K562 (cell line): Measurements from ENCODE around the gene GPHA2. TPM values are rescaled to one million over a fixed set of nuclear protein-coding genes. Genes with fewer than 3 reads are reported as not detected.

Experiments
- ATAC-seq: fragments of 200-7000 bp; cut with Tn5 transposase; 3 replicates; pipeline ENCODE4 v1.9.1; 2020; ENCODE audit warnings: moderate library complexity
- BruUV-seq: library from RNA; stranded (reverse); fragments of 400-500 nt; replicated peaks from 2 replicates; lab custom pipeline; 2021; lab: Mats Ljungman, UMichigan
- CTCF ChIA-PET: fragments of 300-600 bp; formaldehyde crosslinking; extraction: SDS; loops from one replicate; lab custom pipeline; 2021; ENCODE audit warnings: low intra/inter-chr PET ratio; lab: Yijun Ruan, JAX
- POLR2A ChIA-PET: fragments of 300-600, 350-650 bp; sonication (Branson Sonifier 250); formaldehyde crosslinking; extraction: SDS; loops from one replicate; lab custom pipeline; 2021; ENCODE audit warnings: antibody characterized with exemption, inconsistent platforms; lab: Yijun Ruan, JAX
- DNase-seq, 4 experiments: peaks; one replicate each; pipeline versions ENCODE4 v3.0.0 to v3.0.0-alpha.2; 2011 to 2018; ENCODE audit warnings: low spot score in 3 of 4, mixed read lengths in 3 of 4; ENCODE audit errors: extremely low read depth in 1 of 4
- FAIRE-seq: peaks from 2 replicates; lab custom pipeline; 2011; peaks lifted over from hg19 to GRCh38; lab: Jason Lieb, UNC
- H2AFZ ChIP-seq: 2 replicates; pipeline ENCODE4 v1.6.0; 2011; ENCODE audit warnings: low read depth, low read length, control low read depth, inconsistent platforms
- H3K27ac ChIP-seq: fragments of 200-600 bp; 3 replicates; pipeline ENCODE4 v1.8.0; 2011; ENCODE audit warnings: low read depth, mild to moderate bottlenecking, control low read depth, inconsistent platforms, low read length, moderate library complexity, mixed read lengths; ENCODE audit errors: extremely low read depth
- H3K27me3 ChIP-seq, 2 experiments: fragments of 300-600 bp in 1 of 2; 2 replicates in 1 of 2; 3 replicates in 1 of 2; pipeline versions ENCODE4 v1.6.0 to v1.8.0; 2011; ENCODE audit warnings: inconsistent platforms in 2 of 2, low read length in 2 of 2, mild to moderate bottlenecking in 1 of 2, mixed read lengths in 1 of 2, moderate library complexity in 1 of 2; ENCODE audit not compliant: control insufficient read depth in 2 of 2, insufficient read depth in 2 of 2
- H3K36me3 ChIP-seq: fragments of 300-600 bp; 3 replicates; pipeline ENCODE4 v1.8.0; 2011; ENCODE audit warnings: mild to moderate bottlenecking, low read length, inconsistent platforms; ENCODE audit not compliant: control insufficient read depth, insufficient read depth
- H3K4me1 ChIP-seq, 2 experiments: fragments of 200-600 bp in 1 of 2; replicated peaks in 1 of 2; 2 replicates in 1 of 2; 3 replicates in 1 of 2; pipeline versions ENCODE4 v1.5.1 to v1.8.0; 2011; ENCODE audit warnings: inconsistent platforms in 2 of 2, low read length in 2 of 2, mild to moderate bottlenecking in 1 of 2, mixed read lengths in 1 of 2, moderate library complexity in 1 of 2; ENCODE audit not compliant: control insufficient read depth in 2 of 2, insufficient read depth in 2 of 2
- H3K4me2 ChIP-seq: 2 replicates; pipeline ENCODE4 v1.6.1; 2011; ENCODE audit warnings: low read length, control low read depth, inconsistent platforms, mixed read lengths; ENCODE audit not compliant: insufficient read depth
- H3K4me3 ChIP-seq: fragments of 200-600 bp; sonication (generic), shearing (Covaris generic); 2 replicates; pipeline ENCODE4 v1.5.1; 2016; ENCODE audit warnings: control low read depth, inconsistent platforms
- H3K79me2 ChIP-seq: fragments of 200-600 bp; 3 replicates; pipeline ENCODE4 v1.8.0; 2011; ENCODE audit warnings: low read length, inconsistent platforms; ENCODE audit not compliant: control insufficient read depth, insufficient read depth
- H3K9ac ChIP-seq, 2 experiments: 2 replicates each; pipeline versions ENCODE4 v1.6.0 to v1.6.1; 2011; ENCODE audit warnings: low read depth in 2 of 2, low read length in 2 of 2, control low read depth in 1 of 2, inconsistent platforms in 1 of 2, mild to moderate bottlenecking in 1 of 2, mixed read lengths in 1 of 2; ENCODE audit not compliant: insufficient read depth in 1 of 2
- H3K9me1 ChIP-seq: one replicate; pipeline ENCODE4 v1.6.0; 2011; ENCODE audit warnings: inconsistent platforms, mild to moderate bottlenecking, low read length, moderate library complexity; ENCODE audit not compliant: control insufficient read depth, insufficient read depth
- H3K9me3 ChIP-seq: replicated peaks from 2 replicates; pipeline ENCODE4 v1.5.1; 2011; ENCODE audit warnings: low read depth, low read length, inconsistent platforms; ENCODE audit not compliant: control insufficient read depth, insufficient read depth
- H4K20me1 ChIP-seq: replicated peaks from 2 replicates; pipeline ENCODE4 v1.6.1; 2011; ENCODE audit warnings: low read length, inconsistent platforms, mixed read lengths; ENCODE audit not compliant: control insufficient read depth, insufficient read depth
- POLR2G ChIP-seq: fragments of 200-400 bp; formaldehyde crosslinking; IDR thresholded peaks from 2 replicates; pipeline ENCODE4 v1.6.1; 2017; ENCODE audit warnings: low read depth, mild to moderate bottlenecking, antibody characterized with exemption, low read length, moderate library complexity
- RBFOX2 ChIP-seq: fragments of 200-400 bp; formaldehyde crosslinking; IDR thresholded peaks from 2 replicates; pipeline ENCODE4 v1.6.1; 2017; ENCODE audit warnings: low read depth, mild to moderate bottlenecking, low read length, moderate library complexity
- RBM25 ChIP-seq: fragments of 200-400 bp; formaldehyde crosslinking; IDR thresholded peaks from 2 replicates; pipeline ENCODE4 v1.6.1; 2018; ENCODE audit warnings: low read length, low read depth, moderate library complexity; ENCODE audit not compliant: severe bottlenecking
- SUPT5H ChIP-seq: fragments of 450-650 bp; IDR thresholded peaks from 2 replicates; pipeline ENCODE4 v1.6.1; 2016
- ZNF444 ChIP-seq: fragments of 250-450 bp; sonication (Bioruptor Pico); IDR thresholded peaks from 2 replicates; pipeline ENCODE4 v1.4.0; 2020; ENCODE audit warnings: mild to moderate bottlenecking, moderate library complexity
- ZNF589 ChIP-seq: fragments of 200-800 bp; sonication (Bioruptor generic); IDR thresholded peaks from 2 replicates; pipeline ENCODE4 v1.6.1; 2016; ENCODE audit warnings: low read depth, missing genetic modification characterization, missing compliant biosample characterization
- WGBS: fragments of 100-300 bp; shearing (Covaris generic); methylation state at CpG from one replicate; pipeline ENCODE4 v1.1.6; 2016; ENCODE audit warnings: low coverage, mixed read lengths; ENCODE audit not compliant: insufficient coverage; ENCODE audit errors: missing lambda C conversion rate; 5-methylcytosine and 5-hydroxymethylcytosine counted together
- in situ Hi-C: fragments of 300-500 bp; cut with MboI; formaldehyde crosslinking; loops from 4 replicates; pipeline ENCODE4 v1.15.0; 2018; ENCODE audit warnings: inconsistent platforms, mixed read lengths
- intact Hi-C: fragments of 100-400 bp; cut with micrococcal nuclease; formaldehyde crosslinking; loops from 2 replicates; pipeline ENCODE4 v1.14.2; 2022
- polyA plus RNA-seq, 8 experiments: library from polyadenylated mRNA; depleted of rRNA in 4 of 8; stranded (reverse) in 5 of 8; unstranded in 3 of 8; fragments of >200 nt; fragmentation: Nextera tagmentation in 2 of 8; fragmentation: Illumina TruSeq in 1 of 8; extraction: Ambion mirVana in 2 of 8; extraction: Trizol in 1 of 8; gene quantifications; 2 replicates each; pipeline versions ENCODE4 v1.2.1 to v1.2.3, GENCODE V29; 2011 to 2014; ENCODE audit warnings: inconsistent platforms in 1 of 8, missing spikeins in 1 of 8
- total RNA-seq, 7 experiments: library from RNA; depleted of rRNA in 6 of 7; stranded (reverse); fragments of >200 nt in 6 of 7; fragmentation: Illumina TruSeq in 2 of 7; extraction: Trizol in 2 of 7; gene quantifications; 2 replicates each; pipeline versions ENCODE4 v1.2.1 to v1.2.3, GENCODE V29; 2011 to 2021; ENCODE audit warnings: low replicate concordance in 1 of 7
- TF ChIP-seq, protein P1 (sequence below): fragments of 250-450 bp; sonication (Bioruptor Pico); IDR thresholded peaks from 2 replicates; pipeline ENCODE4 v1.4.0; 2020; ENCODE audit warnings: borderline replicate concordance
- TF ChIP-seq, protein P2 (sequence below): fragments of 250-450 bp; sonication (Bioruptor Pico); IDR thresholded peaks from 2 replicates; pipeline ENCODE4 v1.9.0; 2021; ENCODE audit warnings: mild to moderate bottlenecking

Gene GPHA2
- total and polyA plus RNA-seq, 9 of the 15 experiments (the other 6 are each of a cell fraction or from before 2014, with no cell fraction given): 0.17 to 0.22 TPM; not detected in 7

DNA sequence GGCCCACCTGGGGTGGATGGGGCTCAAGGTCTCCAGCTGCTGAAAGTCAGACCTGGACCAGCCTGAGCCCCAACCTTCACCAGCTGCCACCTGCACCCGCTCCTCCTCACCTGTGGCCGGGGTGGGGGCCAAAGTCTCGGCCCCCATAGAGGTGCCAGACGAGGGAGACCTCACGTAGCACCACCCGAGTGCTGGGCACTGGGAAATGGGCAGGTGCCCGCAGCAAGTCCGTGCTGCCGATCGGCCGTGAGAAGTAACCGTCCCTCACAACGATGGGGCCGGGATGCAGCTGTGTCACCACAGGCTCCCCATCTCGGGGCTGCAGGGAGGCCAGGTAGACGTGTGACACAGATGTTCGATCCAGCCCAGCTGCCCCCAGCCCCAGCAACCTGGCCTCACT is 34.9 kb downstream of the GPHA2 start:
- Histone ChIP-seq H3K9me1 (no peaks in the 10 kb centered on the region), H3K27ac (no peak overlapping the region), H3K36me3 (peaks cover 83% of the 10 kb centered on the region; the same call in 2 of the 3 replicates), H4K20me1 (no peaks in the 10 kb centered on the region), H3K79me2 (no peaks in the 10 kb centered on the region), H3K4me2 (no peak overlapping the region), H3K27me3 (no peaks in the 10 kb centered on the region), H3K4me1 (peaks cover 0 to 26% of the 10 kb centered on the region in 2 experiments; a peak in 3 of 5 replicates), H2AFZ (no peak overlapping the region), H3K9ac (no peak overlapping the region), H3K9me3 (no peaks in the 10 kb centered on the region), H3K4me3 (no peak overlapping the region)
- intact Hi-C loops: no loop called here
- DNase-seq (no peak), FAIRE-seq (no peak), ATAC-seq (no peak)
- WGBS: 90% methylated on average over 12 of the region's 17 CpGs
- ChIA-PET CTCF (no interaction called here), POLR2A (interaction anchor here (0.6 to 1.0 kb wide), 3 partner anchors 12 to 53 kb away, joined by 3 to 4 read pairs (median 3); no protein-coding TSS in a partner anchor)
- in situ Hi-C loops: no loop called here
- BruUV-seq: no TSS peak
- TF ChIP-seq POLR2G: peak; percentile 57; the same call in 1 of the 2 replicates
- TF ChIP-seq, protein P1, sequence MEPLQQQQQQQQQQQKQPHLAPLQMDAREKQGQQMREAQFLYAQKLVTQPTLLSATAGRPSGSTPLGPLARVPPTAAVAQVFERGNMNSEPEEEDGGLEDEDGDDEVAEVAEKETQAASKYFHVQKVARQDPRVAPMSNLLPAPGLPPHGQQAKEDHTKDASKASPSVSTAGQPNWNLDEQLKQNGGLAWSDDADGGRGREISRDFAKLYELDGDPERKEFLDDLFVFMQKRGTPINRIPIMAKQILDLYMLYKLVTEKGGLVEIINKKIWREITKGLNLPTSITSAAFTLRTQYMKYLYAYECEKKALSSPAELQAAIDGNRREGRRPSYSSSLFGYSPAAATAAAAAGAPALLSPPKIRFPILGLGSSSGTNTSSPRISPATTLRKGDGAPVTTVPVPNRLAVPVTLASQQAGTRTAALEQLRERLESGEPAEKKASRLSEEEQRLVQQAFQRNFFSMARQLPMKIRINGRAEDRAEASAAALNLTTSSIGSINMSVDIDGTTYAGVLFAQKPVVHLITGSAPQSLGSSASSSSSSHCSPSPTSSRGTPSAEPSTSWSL (CRISPR knock-in tag): no peak

DNA sequence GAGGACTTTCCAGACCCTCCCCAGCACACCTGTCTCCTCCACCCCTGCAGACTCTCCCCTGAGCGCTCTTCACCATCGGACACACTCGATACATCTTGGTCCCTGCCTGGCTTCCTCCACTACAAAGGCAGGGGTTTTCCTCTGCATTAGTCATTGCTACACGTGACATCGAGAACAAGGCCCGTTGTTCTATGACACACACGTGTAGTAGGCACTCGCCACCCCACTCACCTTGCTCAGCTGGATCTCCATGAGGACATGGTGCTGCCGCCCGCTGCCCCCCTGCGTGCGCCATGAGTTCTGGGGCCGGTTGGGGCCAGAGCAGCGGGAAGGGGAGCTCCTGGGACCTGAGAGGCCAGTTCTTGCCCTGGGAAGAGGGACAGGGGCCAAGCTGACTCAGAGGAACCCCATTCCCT is 35.4 kb downstream of the GPHA2 start:
- peaks cover 0 to 28% of the 10 kb centered on the region in 2 experiments; a peak in 3 of 5 replicates for H3K4me1 ChIP-seq
- no peaks in the 10 kb centered on the region for H3K27me3 ChIP-seq
- TF ChIP-seq RBM25 (no peak), SUPT5H (0 out of 2 replicates have a peak, but pooled peaks have one; percentile 18), ZNF444 (CRISPR knock-in tag) (no peak), ZNF589 (CRISPR knock-in tag) (no peak), RBFOX2 (0 out of 2 replicates have a peak, but pooled peaks have one; percentile 29)
- TF ChIP-seq, protein P2, sequence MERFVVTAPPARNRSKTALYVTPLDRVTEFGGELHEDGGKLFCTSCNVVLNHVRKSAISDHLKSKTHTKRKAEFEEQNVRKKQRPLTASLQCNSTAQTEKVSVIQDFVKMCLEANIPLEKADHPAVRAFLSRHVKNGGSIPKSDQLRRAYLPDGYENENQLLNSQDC (CRISPR knock-in tag): no peak
- H3K9me1 ChIP-seq: no peaks in the 10 kb centered on the region
- no TSS peak for BruUV-seq
- ATAC-seq (no peak), FAIRE-seq (no peak), DNase-seq (no peak)
- H3K4me2 ChIP-seq: no peak overlapping the region
- H3K36me3 ChIP-seq: peaks cover 78% of the 10 kb centered on the region; the same call in 2 of the 3 replicates
- no peak overlapping the region for H2AFZ ChIP-seq
- intact Hi-C loops (no loop called here), in situ Hi-C loops (no loop called here)
- WGBS: 82% methylated on average over 14 of the region's 14 CpGs
- CTCF ChIA-PET: no interaction called here
- no peaks in the 10 kb centered on the region for H3K79me2 ChIP-seq
- no peak overlapping the region for H3K27ac ChIP-seq
- POLR2A ChIA-PET: interaction anchor here (0.6 to 1.0 kb wide), 3 partner anchors 11 to 52 kb away, joined by 3 to 4 read pairs (median 3); no protein-coding TSS in a partner anchor
- no peaks in the 10 kb centered on the region for H3K9me3 ChIP-seq
- no peaks in the 10 kb centered on the region for H4K20me1 ChIP-seq
- H3K4me3 ChIP-seq: no peak overlapping the region
- H3K9ac ChIP-seq: peak overlapping the region in 1 of 2 experiments; percentile 28; a peak in 1 of 4 replicates
